Body of pancreas (tissue), 4 donors: ENCODE data around the gene ELK1.

Experiments used
- CTCF ChIP-seq, 7 experiments: fragments of 450-650 bp in 4 of 7; fragments of 200-600 bp in 3 of 7; sonication (generic) in 3 of 7; IDR thresholded peaks; one replicate each; pipeline ENCODE4 v1.5.1; 2016 to 2019; ENCODE audit warnings: antibody characterized with exemption in 7 of 7
- POLR2A ChIP-seq, 3 donors: fragments of 450-650 bp; IDR thresholded peaks; one replicate each; pipeline ENCODE4 v1.6.1; 2016; ENCODE audit warnings: antibody characterized with exemption in 3 of 3, mild to moderate bottlenecking in 2 of 3

GRCh38 chrX:47645530-47645929, 4.8 kb downstream of the ELK1 start:
- TF ChIP-seq CTCF (IDR thresholded peaks at IDR 0.05) (no peak), POLR2A (IDR thresholded peaks at IDR 0.05) (no peak)
